ENCODE results near the gene UBN1. TPM values are rescaled to one million over a fixed set of nuclear protein-coding genes. Genes with fewer than 3 reads are reported as not detected.

UBN1 gene
- total and polyA plus RNA-seq, 10 of the 15 experiments (the other 5 are each of a cell fraction or from before 2014, with no cell fraction given), result 2.1 to 32.5 (median 13.9) TPM

- in situ Hi-C loops (cut with MboI), result no loop called here
- H3K9ac ChIP-seq (ENCODE audit: control insufficient read depth, insufficient read depth, low read length), result no peak overlapping the region
- ChIA-PET POLR2A (no interaction called here), RAD21 (ENCODE audit: unreplicated experiment) (no interaction called here), CTCF (no interaction called here), SMC1A (ENCODE audit: uncharacterized antibody, unreplicated experiment) (no interaction called here)
- H3K4me1 ChIP-seq (ENCODE audit: control insufficient read depth, insufficient read depth, low read length), result no peaks in the 10 kb centered on the region
- H3K4me3 ChIP-seq, result no peak overlapping the region
- H3K9me3 ChIP-seq (replicated peaks; ENCODE audit: control insufficient read depth, insufficient read depth, low read length), result no peaks in the 10 kb centered on the region
- no peak for DNase-seq (ENCODE audit: low read depth, low spot score)
- no peak overlapping the region for H3K27ac ChIP-seq (ENCODE audit: control insufficient read depth, insufficient read depth)
- ATAC-seq, result no peak
- H4K20me1 ChIP-seq (ENCODE audit: control insufficient read depth, insufficient read depth), result no peaks in the 10 kb centered on the region
- no peak overlapping the region for H3K4me2 ChIP-seq (ENCODE audit: control insufficient read depth, insufficient read depth)
- no peaks in the 10 kb centered on the region for H3K79me2 ChIP-seq (ENCODE audit: control insufficient read depth, insufficient read depth, low read length)
- no peak overlapping the region for H2AFZ ChIP-seq (ENCODE audit: control insufficient read depth, low read depth, low read length)
- intact Hi-C loops (cut with micrococcal nuclease; ENCODE audit: unreplicated experiment), result no loop called here
- FAIRE-seq, result no peak
- BruUV-seq (replicated peaks), result no TSS peak
- H3K27me3 ChIP-seq (replicated peaks in 1 of 2; ENCODE audit: control insufficient read depth in 2 of 2, insufficient read depth in 2 of 2, low read length in 1 of 2), result no peaks in the 10 kb centered on the region
- TF ChIP-seq SMC3 (IDR thresholded peaks at IDR 0.05; ENCODE audit: borderline replicate concordance, low read length) (no peak), BCL11A (IDR thresholded peaks at IDR 0.05; ENCODE audit: low read depth, low read length) (no peak), DPF2 (IDR thresholded peaks at IDR 0.05) (no peak), NR2C1 (IDR thresholded peaks at IDR 0.05) (no peak), SREBF1 (IDR thresholded peaks at IDR 0.05; ENCODE audit: low read length) (no peak), POLR2A (IDR thresholded peaks at IDR 0.05; ENCODE audit: low read depth, low read length) (peak; percentile 19; the same call in 1 of the 2 replicates), ZBTB40 (IDR thresholded peaks at IDR 0.05; ENCODE audit: borderline replicate concordance) (no peak)
- TF ChIP-seq, protein P1, sequence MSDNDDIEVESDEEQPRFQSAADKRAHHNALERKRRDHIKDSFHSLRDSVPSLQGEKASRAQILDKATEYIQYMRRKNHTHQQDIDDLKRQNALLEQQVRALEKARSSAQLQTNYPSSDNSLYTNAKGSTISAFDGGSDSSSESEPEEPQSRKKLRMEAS (IDR thresholded peaks at IDR 0.05; ENCODE audit: low read depth, low read length), result no peak
- WGBS (ENCODE audit: insufficient coverage, insufficient replicate concordance, low lambda C conversion rate, missing lambda C conversion rate), result 98% methylated on average over 11 of the region's 11 CpGs
- H3K36me3 ChIP-seq (ENCODE audit: control insufficient read depth in 2 of 2, insufficient read depth in 2 of 2, low read length in 1 of 2), result peaks cover 40 to 49% of the 10 kb centered on the region in 2 experiments
Observed at GRCh38 chr16:4876646-4877379, 29.5 kb downstream of the UBN1 start.
